OCI-LY7 (cell line): Measurements from ENCODE around the gene COG2. TPM values are rescaled to one million over a fixed set of nuclear protein-coding genes. Genes with fewer than 3 reads are reported as not detected.

Experiments
- BruUV-seq: library from RNA; stranded (reverse); fragments of 400-500 nt; replicated peaks from 2 replicates; lab custom pipeline; 2021; lab: Mats Ljungman, UMichigan
- CTCF ChIA-PET: fragments of 300-600 bp; sonication (Branson Sonifier 250); formaldehyde crosslinking; loops from one replicate; lab custom pipeline; 2022; ENCODE audit warnings: antibody characterized with exemption; ENCODE audit not compliant: unreplicated experiment; lab: Charles Lee
- POLR2A ChIA-PET: fragments of 300-600 bp; sonication (Branson Sonifier 250); formaldehyde crosslinking; loops from one replicate; lab custom pipeline; 2022; ENCODE audit warnings: antibody characterized with exemption; lab: Charles Lee
- DNase-seq: peaks from one replicate; pipeline ENCODE4 v3.0.0-alpha.2; 2015; ENCODE audit warnings: low spot score
- H2AFZ ChIP-seq: fragments of 200-600 bp; sonication (generic), shearing (Covaris generic); 2 replicates; pipeline ENCODE4 v1.6.1; 2014; ENCODE audit warnings: mild to moderate bottlenecking, antibody characterized with exemption, low read length, moderate library complexity
- H3K27ac ChIP-seq: fragments of 200-600 bp; sonication (generic); 2 replicates; pipeline ENCODE4 v1.5.1; 2014; ENCODE audit warnings: mixed run types, low read depth, mild to moderate bottlenecking, moderate library complexity, low read length, inconsistent platforms; ENCODE audit not compliant: poor library complexity, severe bottlenecking
- H3K36me3 ChIP-seq: fragments of 200-600 bp; sonication (generic); 2 replicates; pipeline ENCODE4 v1.6.1; 2014; ENCODE audit warnings: mild to moderate bottlenecking, antibody characterized with exemption, low read length, moderate library complexity, mixed read lengths; ENCODE audit not compliant: insufficient read depth
- H3K4me1 ChIP-seq: fragments of 200-600 bp; sonication (generic); 2 replicates; pipeline ENCODE4 v1.5.1; 2014; ENCODE audit warnings: mild to moderate bottlenecking, low read length; ENCODE audit not compliant: insufficient read depth, poor library complexity, severe bottlenecking
- H3K4me2 ChIP-seq: fragments of 200-600 bp; sonication (generic); 2 replicates; pipeline ENCODE4 v1.6.1; 2014; ENCODE audit warnings: mild to moderate bottlenecking, low read length
- H3K4me3 ChIP-seq: fragments of 200-600 bp; sonication (generic); 2 replicates; pipeline ENCODE4 v1.5.1; 2014; ENCODE audit warnings: mild to moderate bottlenecking, low read depth, low read length; ENCODE audit not compliant: poor library complexity, severe bottlenecking
- H3K79me2 ChIP-seq: fragments of 200-600 bp; sonication (generic); 2 replicates; pipeline ENCODE4 v1.6.1; 2016; ENCODE audit warnings: low read depth, mild to moderate bottlenecking, low read length, moderate library complexity, mixed read lengths; ENCODE audit not compliant: insufficient read depth
- H3K9me2 ChIP-seq: fragments of 200-600 bp; sonication (generic); 2 replicates; pipeline ENCODE4 v1.6.1; 2016; ENCODE audit warnings: mild to moderate bottlenecking, low read length, mixed read lengths; ENCODE audit not compliant: insufficient read depth
- H3K9me3 ChIP-seq: fragments of 200-600 bp; sonication (generic); 2 replicates; pipeline ENCODE4 v1.6.1; 2014; ENCODE audit warnings: mild to moderate bottlenecking, mixed run types, low read length, mixed read lengths
- H4K20me1 ChIP-seq: fragments of 200-600 bp; sonication (generic); 2 replicates; pipeline ENCODE4 v1.6.1; 2014; ENCODE audit warnings: mild to moderate bottlenecking, antibody characterized with exemption, low read length, moderate library complexity, mixed read lengths; ENCODE audit not compliant: insufficient read depth
- CTCF ChIP-seq: fragments of 200-600 bp; sonication (generic); conservative IDR thresholded peaks from 2 replicates; pipeline ENCODE4 v1.5.1; 2014; ENCODE audit warnings: mild to moderate bottlenecking, antibody characterized with exemption, low read length, moderate library complexity, mixed read lengths
- EZH2phosphoT487 ChIP-seq: fragments of 200-600 bp; sonication (generic); IDR thresholded peaks from 2 replicates; pipeline ENCODE4 v1.6.1; 2018; ENCODE audit warnings: low read depth, borderline replicate concordance, mild to moderate bottlenecking, mixed run types, antibody characterized with exemption, low read length, moderate library complexity, mixed read lengths
- intact Hi-C: fragments of 100-400 bp; cut with micrococcal nuclease; formaldehyde crosslinking; loops from one replicate; pipeline ENCODE4 v1.10.0; 2022; ENCODE audit not compliant: unreplicated experiment
- total RNA-seq, 2 experiments: library from RNA; depleted of rRNA in 1 of 2; stranded (reverse); fragments of >200 nt in 1 of 2; shearing (Covaris generic) in 1 of 2; gene quantifications; 2 replicates each; pipeline ENCODE4 v1.2.3, GENCODE V29; 2014 to 2022

The COG2 gene
- total RNA-seq, 2 experiments from 2014 or later = 30.5 to 35.3 TPM

- no peaks in the 10 kb centered on the region for H3K79me2 ChIP-seq
- no TSS peak for BruUV-seq
- no peak overlapping the region for H3K4me3 ChIP-seq
- TF ChIP-seq CTCF (no peak), EZH2phosphoT487 (no peak)
- no peak overlapping the region for H2AFZ ChIP-seq
- no peaks in the 10 kb centered on the region for H3K36me3 ChIP-seq
- H3K9me2 ChIP-seq = no peaks in the 10 kb centered on the region
- no peak overlapping the region for H3K4me2 ChIP-seq
- no peak for DNase-seq
- no peaks in the 10 kb centered on the region for H3K4me1 ChIP-seq
- no peaks in the 10 kb centered on the region for H3K9me3 ChIP-seq
- H3K27ac ChIP-seq = no peak overlapping the region
- ChIA-PET POLR2A (no interaction called here), CTCF (no interaction called here)
- no peaks in the 10 kb centered on the region for H4K20me1 ChIP-seq
- intact Hi-C loops = no loop called here
Measured at GRCh38 chr1:230703679-230704385, 61.6 kb downstream of the COG2 start.

DNA sequence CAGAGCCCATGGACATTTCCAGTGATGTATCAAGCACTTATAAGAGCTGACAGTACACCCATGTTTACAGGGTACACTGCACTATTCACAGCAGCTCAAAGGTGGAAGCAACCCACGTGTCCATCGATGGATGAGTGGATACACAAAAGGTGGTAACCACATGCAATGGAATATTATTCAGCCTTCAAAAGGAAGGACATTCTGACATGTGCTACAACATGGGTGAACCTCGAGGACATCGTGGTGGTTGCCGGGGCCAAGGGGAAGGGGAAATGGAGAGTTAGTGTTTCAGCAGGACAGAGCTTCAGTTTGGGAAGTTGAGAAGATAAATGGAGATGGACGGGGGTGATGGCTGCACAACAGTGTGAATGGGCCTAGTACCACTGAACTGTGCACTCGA lies 62.5 kb downstream of the COG2 start:
- intact Hi-C loops = no loop called here
- no peak for DNase-seq
- no peak overlapping the region for H3K27ac ChIP-seq
- no peak overlapping the region for H3K4me2 ChIP-seq
- ChIA-PET POLR2A (no interaction called here), CTCF (no interaction called here)
- no TSS peak for BruUV-seq
- H3K4me3 ChIP-seq = no peak overlapping the region
- H3K79me2 ChIP-seq = no peaks in the 10 kb centered on the region
- H3K36me3 ChIP-seq = no peaks in the 10 kb centered on the region
- H3K9me2 ChIP-seq = no peaks in the 10 kb centered on the region
- no peaks in the 10 kb centered on the region for H3K4me1 ChIP-seq
- H2AFZ ChIP-seq = no peak overlapping the region
- no peaks in the 10 kb centered on the region for H4K20me1 ChIP-seq
- TF ChIP-seq CTCF (no peak), EZH2phosphoT487 (no peak)
- H3K9me3 ChIP-seq = no peaks in the 10 kb centered on the region

DNA sequence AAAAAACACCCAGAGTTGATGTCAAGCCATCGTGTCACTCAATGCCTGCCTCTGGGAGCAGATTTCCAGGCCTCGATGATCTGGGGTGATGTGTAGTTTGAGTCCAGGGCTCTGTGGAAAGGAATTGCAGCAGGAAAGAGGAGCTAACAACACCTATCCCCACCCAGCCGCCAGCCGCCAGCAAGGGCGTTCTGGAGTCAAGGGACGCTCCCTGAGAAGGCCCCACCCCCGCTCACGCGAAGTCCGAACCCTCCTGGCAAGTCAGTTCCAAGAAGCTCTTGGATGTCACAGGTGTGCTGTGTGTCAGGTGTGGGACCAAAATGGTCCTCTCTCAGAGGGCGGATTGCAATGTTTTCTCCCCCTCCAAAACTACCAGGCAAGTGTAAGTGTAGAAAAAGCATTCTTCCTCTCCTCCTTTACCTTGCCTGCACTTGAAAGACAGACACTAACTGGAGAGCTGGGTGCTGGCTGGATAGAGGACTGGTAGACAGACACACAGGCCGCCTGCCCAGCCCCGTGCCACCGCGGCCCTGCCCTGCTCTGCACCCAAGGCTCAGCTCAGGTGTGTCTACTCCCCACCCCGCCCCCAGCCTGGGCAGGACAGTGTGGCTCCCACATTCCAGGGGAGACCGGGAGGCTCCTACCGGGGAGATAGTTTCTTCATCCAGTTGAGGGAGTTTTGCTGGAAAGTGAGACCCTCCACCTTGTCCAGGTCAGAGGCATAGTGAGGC lies 63.2 kb downstream of the COG2 start:
- Histone ChIP-seq H3K27ac (no peak overlapping the region), H3K4me2 (no peak overlapping the region), H3K36me3 (no peaks in the 10 kb centered on the region), H3K4me3 (no peak overlapping the region), H2AFZ (no peak overlapping the region), H3K9me2 (no peaks in the 10 kb centered on the region), H3K9me3 (no peaks in the 10 kb centered on the region), H4K20me1 (no peaks in the 10 kb centered on the region), H3K4me1 (no peaks in the 10 kb centered on the region), H3K79me2 (no peaks in the 10 kb centered on the region)
- no peak for DNase-seq
- ChIA-PET POLR2A (interaction anchor here (0.7 kb wide), 1 partner anchor 796 kb away, joined by 3 read pairs; no protein-coding TSS in a partner anchor), CTCF (no interaction called here)
- BruUV-seq = no TSS peak
- TF ChIP-seq EZH2phosphoT487 = no peak
- no peak for TF ChIP-seq CTCF
- intact Hi-C loops = no loop called here
